BE2C (cell line): Measurements from ENCODE around the gene HOXC4. TPM values are rescaled to one million over a fixed set of nuclear protein-coding genes. Genes with fewer than 3 reads are reported as not detected.

Source experiments
- DNase-seq: peaks from one replicate; pipeline ENCODE4 v3.0.0-alpha.2; 2020
- H3K27me3 ChIP-seq: fragments of 250-450 bp; sonication (Bioruptor Pico); 2 replicates; pipeline ENCODE4 v1.5.1; 2020; ENCODE audit warnings: mild to moderate bottlenecking
- H3K36me3 ChIP-seq: fragments of 250-450 bp; sonication (Bioruptor Pico); 2 replicates; pipeline ENCODE4 v1.5.1; 2020; ENCODE audit warnings: mild to moderate bottlenecking
- H3K4me1 ChIP-seq: fragments of 250-450 bp; sonication (Bioruptor Pico); 2 replicates; pipeline ENCODE4 v1.5.1; 2020
- H3K4me3 ChIP-seq: 2 replicates; pipeline ENCODE4 v1.5.1; 2011; ENCODE audit warnings: low read depth, low read length
- H3K9me3 ChIP-seq: fragments of 250-450 bp; sonication (Bioruptor Pico); 2 replicates; pipeline ENCODE4 v1.5.1; 2020
- CTCF ChIP-seq: IDR thresholded peaks from 2 replicates; pipeline ENCODE4 v1.5.1; 2012; ENCODE audit warnings: mild to moderate bottlenecking, low read depth, low read length
- polyA plus RNA-seq: library from polyadenylated mRNA; unstranded; fragments of >200 nt; gene quantifications from one replicate; pipeline ENCODE4 v1.2.1, GENCODE V29; 2012; ENCODE audit warnings: low read depth, missing spikeins; ENCODE audit not compliant: insufficient read length, insufficient read depth

HOXC4 gene
- polyA plus RNA-seq: 43.8 TPM

- peak; percentile 60 for DNase-seq
- peak within 1 kb of the TSS; percentile 80 for H3K4me3 ChIP-seq
- H3K9me3 ChIP-seq: no peaks in the 10 kb centered on the region
- H3K27me3 ChIP-seq: no peaks in the 10 kb centered on the region
- H3K4me1 ChIP-seq: peaks cover 15% of the 10 kb centered on the region
- TF ChIP-seq CTCF: 0 out of 2 replicates have a peak, but pooled peaks have one; percentile 10
- H3K36me3 ChIP-seq: peaks cover 11% of the 10 kb centered on the region
Observed at GRCh38 chr12:54053751-54054741, at the start of gene HOXC4. Gene HOXC4 (plus strand): TSS chr12:54053835. CDS start chr12:54053923, 88 bp downstream.

- 0 out of 2 replicates have a peak, but pooled peaks have one; percentile 8 for TF ChIP-seq CTCF
- no peak overlapping the region for H3K4me3 ChIP-seq
- H3K27me3 ChIP-seq: no peaks in the 10 kb centered on the region
- no peak for DNase-seq
- no peaks in the 10 kb centered on the region for H3K9me3 ChIP-seq
- H3K4me1 ChIP-seq: peaks cover 20% of the 10 kb centered on the region
- no peaks in the 10 kb centered on the region for H3K36me3 ChIP-seq
Observed at GRCh38 chr12:54004063-54004840, 49.4 kb upstream of the HOXC4 start.

GRCh38 chr12:54004841-54005530 is 48.6 kb upstream of the HOXC4 start:
- no peaks in the 10 kb centered on the region for H3K9me3 ChIP-seq
- H3K4me3 ChIP-seq: no peak overlapping the region
- no peak for TF ChIP-seq CTCF
- H3K4me1 ChIP-seq: peaks cover 20% of the 10 kb centered on the region
- no peaks in the 10 kb centered on the region for H3K27me3 ChIP-seq
- H3K36me3 ChIP-seq: no peaks in the 10 kb centered on the region
- no peak for DNase-seq

- Histone ChIP-seq H3K9me3 (no peaks in the 10 kb centered on the region), H3K27me3 (no peaks in the 10 kb centered on the region), H3K4me1 (peaks cover 20% of the 10 kb centered on the region), H3K4me3 (peak overlapping the region; percentile 3; the same call in 1 of the 2 replicates), H3K36me3 (no peaks in the 10 kb centered on the region)
- no peak for TF ChIP-seq CTCF
- no peak for DNase-seq
Observed at GRCh38 chr12:54005531-54005852, 48.1 kb upstream of the HOXC4 start.

- H3K4me3 ChIP-seq: peak overlapping the region; percentile 36
- TF ChIP-seq CTCF: peak; percentile 85
- no peaks in the 10 kb centered on the region for H3K9me3 ChIP-seq
- H3K27me3 ChIP-seq: no peaks in the 10 kb centered on the region
- peaks cover 20% of the 10 kb centered on the region for H3K4me1 ChIP-seq
- H3K36me3 ChIP-seq: no peaks in the 10 kb centered on the region
- DNase-seq: peak; percentile 87
Observed at GRCh38 chr12:54005853-54006558, 47.6 kb upstream of the HOXC4 start.
